Neural progenitor cell (in vitro differentiated cells): ENCODE data around the gene SCFD2.

Experiments
- CTCF ChIP-seq: fragments of 200-600 bp; sonication (generic); IDR thresholded peaks from 2 replicates; pipeline ENCODE4 v1.5.1; 2017; ENCODE audit warnings: antibody characterized with exemption, mild to moderate bottlenecking
- EZH2 ChIP-seq: fragments of 200-600 bp; sonication (generic); IDR thresholded peaks from 2 replicates; pipeline ENCODE4 v1.6.1; 2017; ENCODE audit warnings: antibody characterized with exemption, mild to moderate bottlenecking, moderate library complexity
- EZH2phosphoT487 ChIP-seq: fragments of 200-600 bp; sonication (generic); IDR thresholded peaks from 2 replicates; pipeline ENCODE4 v1.6.1; 2017; ENCODE audit warnings: antibody characterized with exemption

GRCh38 chr4:52998413-52998812 is 367.4 kb downstream of the SCFD2 start:
- TF ChIP-seq CTCF (no peak), EZH2 (no peak), EZH2phosphoT487 (no peak)
